Stimulated activated naive B cell treated with anti-CD40 and anti-IgM and Interleukin-4, amounts not matched to agents 10 μg/mL and 1 μg/mL and 100 μg/mL, for 72 hours (primary cell): ENCODE measurements around the gene DAGLA.

ENCODE experiments used
- ATAC-seq, 2 donors: fragments of 150-1000 bp; cut with Tn5 transposase; replicated peaks; 2 replicates each; pipeline ENCODE4 v1.10.0; 2021; ENCODE audit warnings: moderate library complexity in 1 of 2
- DNase-seq: peaks from one replicate; pipeline ENCODE4 v3.0.0; 2021
- H3K27ac Mint-ChIP-seq: one replicate; pipeline ENCODE4 v1.8.0; 2022; ENCODE audit warnings: mild to moderate bottlenecking, mixed read lengths
- H3K27me3 Mint-ChIP-seq, 2 donors: one replicate each; pipeline ENCODE4 v1.8.0; 2022; ENCODE audit warnings: mixed read lengths in 2 of 2
- H3K36me3 Mint-ChIP-seq, 2 donors: one replicate each; pipeline ENCODE4 v1.8.0; 2022; ENCODE audit warnings: mixed read lengths in 2 of 2, mild to moderate bottlenecking in 1 of 2
- H3K4me1 Mint-ChIP-seq, 2 donors: one replicate each; pipeline ENCODE4 v1.8.0; 2022; ENCODE audit warnings: mixed read lengths in 2 of 2, mild to moderate bottlenecking in 1 of 2
- H3K4me3 Mint-ChIP-seq, 2 donors: one replicate each; pipeline ENCODE4 v1.8.0; 2022; ENCODE audit warnings: mild to moderate bottlenecking in 2 of 2, mixed read lengths in 2 of 2, moderate library complexity in 1 of 2
- H3K9me3 Mint-ChIP-seq, 2 donors: one replicate each; pipeline ENCODE4 v1.8.0; 2022; ENCODE audit warnings: mixed read lengths in 2 of 2, mild to moderate bottlenecking in 1 of 2

Gene DAGLA

DNA sequence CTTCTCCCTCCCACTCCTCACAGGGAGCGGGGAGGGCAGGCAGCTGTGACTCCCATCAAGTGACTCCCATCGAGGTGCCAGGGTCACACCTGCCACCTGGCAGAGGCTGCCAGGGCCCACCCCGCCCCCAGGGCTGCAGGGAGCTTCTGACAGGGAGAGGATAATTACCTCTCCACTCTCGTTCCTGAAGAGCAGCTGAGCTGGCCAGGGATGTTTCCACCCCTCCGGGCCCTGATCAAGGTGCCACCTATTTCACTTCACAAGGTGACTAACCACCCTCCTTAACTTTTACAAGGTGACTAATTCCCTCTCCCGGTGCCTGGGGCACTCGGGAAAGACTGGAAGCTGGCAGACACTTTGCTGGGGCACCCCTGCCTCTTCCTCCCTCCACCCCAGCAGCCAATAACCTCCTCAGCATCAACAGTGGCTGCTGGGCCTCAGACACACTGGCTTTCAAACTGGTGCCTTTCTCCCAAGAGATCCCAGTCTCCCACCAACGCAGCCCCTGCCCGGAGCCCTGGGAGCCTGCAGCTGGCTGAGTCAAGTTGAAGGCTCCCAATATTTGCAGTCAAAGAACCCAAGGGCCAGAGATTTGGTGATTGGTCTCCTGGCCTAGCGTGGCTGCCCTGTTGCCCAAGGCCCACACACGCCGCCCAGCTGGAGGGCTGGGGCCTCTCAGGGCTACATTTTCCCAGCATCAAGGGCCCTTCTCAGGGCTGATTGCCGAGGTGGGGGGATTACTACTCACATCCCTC is 50.2 kb downstream of the DAGLA start:
- Mint-ChIP-seq H3K27me3 (no peaks in the 10 kb centered on the region), H3K27ac (no peak overlapping the region), H3K9me3 (no peaks in the 10 kb centered on the region), H3K4me1 (peaks cover 8 to 20% of the 10 kb centered on the region in 2 donors), H3K4me3 (no peak overlapping the region), H3K36me3 (no peaks in the 10 kb centered on the region)
- no peak for DNase-seq
- no peak for ATAC-seq

GRCh38 chr11:61731211-61731951 is 51.2 kb downstream of the DAGLA start:
- Mint-ChIP-seq H3K4me1 (peaks cover 8 to 20% of the 10 kb centered on the region in 2 donors), H3K27ac (no peak overlapping the region), H3K36me3 (no peaks in the 10 kb centered on the region), H3K4me3 (no peak overlapping the region), H3K9me3 (no peaks in the 10 kb centered on the region), H3K27me3 (no peaks in the 10 kb centered on the region)
- no peak for ATAC-seq
- no peak for DNase-seq

DNA sequence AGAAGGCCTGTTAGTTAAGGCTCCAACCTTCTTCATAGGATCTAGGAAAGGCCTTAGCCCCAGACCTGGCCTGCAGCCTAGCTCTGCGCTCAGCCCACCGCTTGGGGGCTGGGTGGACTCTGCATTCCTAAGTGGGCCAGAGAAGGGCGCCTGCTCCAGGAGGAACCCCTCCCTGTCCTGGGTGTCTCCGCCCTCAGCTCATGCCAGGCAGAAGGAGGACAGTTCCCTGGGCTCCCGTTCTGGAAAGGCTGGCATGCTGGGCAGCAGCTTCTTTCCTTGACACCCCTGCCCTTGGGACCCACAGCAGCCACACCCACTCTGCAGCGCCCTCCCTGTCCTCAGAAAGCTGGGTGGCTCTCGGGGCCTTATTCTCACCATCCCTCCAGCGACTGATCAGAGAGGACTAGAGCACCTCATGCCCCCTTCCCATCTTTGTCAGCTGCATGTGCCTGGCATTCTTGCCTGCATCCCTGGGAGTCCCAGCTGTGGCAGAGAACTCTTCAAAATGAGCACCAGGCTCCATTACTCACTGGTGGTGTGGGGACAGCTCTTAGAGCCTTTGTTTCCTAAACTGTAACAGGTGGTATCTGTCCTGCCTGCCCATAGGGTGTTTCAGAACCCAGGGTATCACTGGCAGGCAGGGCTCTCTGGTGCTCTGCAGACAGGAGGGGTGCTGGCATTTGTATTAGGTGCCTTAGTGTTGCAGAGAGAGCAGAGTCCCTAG is 51.9 kb downstream of the DAGLA start:
- H3K4me3 Mint-ChIP-seq, result no peak overlapping the region
- H3K27ac Mint-ChIP-seq, result no peak overlapping the region
- ATAC-seq (no peak), DNase-seq (no peak)
- H3K27me3 Mint-ChIP-seq, result no peaks in the 10 kb centered on the region
- no peaks in the 10 kb centered on the region for H3K36me3 Mint-ChIP-seq
- H3K9me3 Mint-ChIP-seq, result no peaks in the 10 kb centered on the region
- H3K4me1 Mint-ChIP-seq, result peaks cover 8 to 20% of the 10 kb centered on the region in 2 donors

DNA sequence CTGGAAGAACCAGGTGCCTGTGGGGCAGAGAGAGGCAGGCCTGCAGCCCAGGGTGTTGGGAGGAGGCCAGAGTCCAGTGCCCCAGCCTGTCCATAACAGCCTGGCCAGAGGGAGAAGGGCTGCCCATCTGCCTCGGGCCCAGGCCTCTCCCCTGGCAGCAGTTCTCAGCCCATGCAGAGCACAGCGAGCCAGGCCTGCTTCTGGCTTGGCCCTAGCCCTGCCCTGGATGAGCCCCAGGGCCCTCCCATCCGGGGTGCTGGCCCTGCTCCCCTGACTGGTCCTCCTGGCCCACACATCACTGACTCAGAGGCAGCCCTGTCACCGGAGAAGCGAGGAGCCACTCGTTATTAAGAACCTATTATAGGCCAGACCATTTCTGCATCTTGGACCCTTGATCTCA is 52.5 kb downstream of the DAGLA start:
- H3K9me3 Mint-ChIP-seq, result no peaks in the 10 kb centered on the region
- ATAC-seq (no peak), DNase-seq (no peak)
- H3K4me3 Mint-ChIP-seq, result no peak overlapping the region
- H3K4me1 Mint-ChIP-seq, result peaks cover 8 to 20% of the 10 kb centered on the region in 2 donors
- H3K36me3 Mint-ChIP-seq, result no peaks in the 10 kb centered on the region
- no peak overlapping the region for H3K27ac Mint-ChIP-seq
- H3K27me3 Mint-ChIP-seq, result peaks cover 0 to under 1% of the 10 kb centered on the region in 2 donors

DNA sequence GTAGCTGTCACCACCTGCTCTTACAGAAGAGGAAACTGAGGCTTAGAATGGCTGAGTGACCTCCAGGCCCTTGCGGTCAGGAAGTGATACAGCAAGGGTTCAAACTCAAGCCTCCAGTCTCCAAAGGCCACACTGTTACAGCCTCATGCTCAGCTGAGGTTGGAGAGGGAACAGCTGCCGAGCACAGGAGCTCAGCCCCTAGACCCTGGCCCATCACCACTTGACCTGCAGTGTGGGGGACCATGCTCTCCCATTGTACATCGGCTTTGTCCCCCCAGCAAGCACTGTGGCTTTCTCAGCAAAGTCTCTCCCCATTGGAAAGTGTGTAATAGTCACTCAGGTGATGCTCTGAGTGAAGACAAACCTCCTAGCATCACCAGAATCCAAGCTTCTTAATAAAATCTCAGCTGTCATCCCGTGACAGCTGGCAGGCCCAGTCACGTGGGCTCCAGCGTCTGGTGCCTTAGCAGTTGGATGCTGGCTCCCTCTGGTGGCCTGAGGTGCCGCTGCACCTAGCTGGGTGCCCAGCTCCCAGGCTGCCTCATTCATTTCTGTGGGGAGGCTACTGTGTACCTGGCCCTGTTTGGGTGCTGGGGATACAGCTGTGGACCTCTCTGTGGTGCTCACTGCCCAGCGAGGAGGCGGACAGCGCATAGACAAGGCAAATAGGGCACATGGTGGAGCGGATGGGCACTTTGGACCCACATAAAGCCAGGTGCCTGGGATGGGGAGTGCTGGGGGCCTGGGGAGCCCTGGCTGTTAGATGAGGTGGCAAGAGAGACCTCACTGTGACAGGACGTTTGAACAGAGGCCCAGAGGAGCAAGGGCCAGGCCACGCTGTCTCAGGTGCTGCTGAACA is 53.2 kb downstream of the DAGLA start:
- H3K36me3 Mint-ChIP-seq, result no peaks in the 10 kb centered on the region
- no peak overlapping the region for H3K4me3 Mint-ChIP-seq
- DNase-seq (peak; percentile 68), ATAC-seq (peak; percentile 95 to 96)
- H3K27me3 Mint-ChIP-seq, result peaks cover 0 to 7% of the 10 kb centered on the region in 2 donors
- peaks cover 6 to 17% of the 10 kb centered on the region in 2 donors for H3K4me1 Mint-ChIP-seq
- H3K9me3 Mint-ChIP-seq, result no peaks in the 10 kb centered on the region
- H3K27ac Mint-ChIP-seq, result peak overlapping the region; percentile 70

DNA sequence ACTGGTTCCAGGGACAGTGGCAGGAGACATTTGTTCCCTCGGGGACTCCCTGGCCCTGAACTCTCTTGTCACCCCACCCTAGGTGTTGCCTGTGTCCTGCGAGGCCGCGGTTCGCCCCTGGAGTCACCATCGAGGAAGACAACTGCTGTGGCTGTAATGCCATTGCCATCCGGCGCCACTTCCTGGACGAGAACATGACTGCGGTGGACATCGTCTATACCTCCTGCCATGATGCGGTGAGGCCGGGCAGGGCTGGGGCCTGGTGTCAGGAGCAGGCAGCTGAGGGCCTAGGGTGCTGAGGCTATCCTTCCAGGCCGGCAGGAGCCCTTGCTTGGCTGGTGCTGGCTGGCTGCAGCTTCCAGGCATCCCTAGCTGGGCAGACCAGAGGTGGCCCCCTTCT is 54.6 kb downstream of the DAGLA start:
- no peak for DNase-seq
- ATAC-seq, result no peak
- peaks cover 0 to 9% of the 10 kb centered on the region in 2 donors for H3K27me3 Mint-ChIP-seq
- no peak overlapping the region for H3K27ac Mint-ChIP-seq
- no peaks in the 10 kb centered on the region for H3K36me3 Mint-ChIP-seq
- H3K4me3 Mint-ChIP-seq, result no peak overlapping the region
- peaks cover 4 to 7% of the 10 kb centered on the region in 2 donors for H3K4me1 Mint-ChIP-seq
- no peaks in the 10 kb centered on the region for H3K9me3 Mint-ChIP-seq

GRCh38 chr11:61735391-61735790 is 55.2 kb downstream of the DAGLA start:
- no peak for ATAC-seq
- H3K9me3 Mint-ChIP-seq, result no peaks in the 10 kb centered on the region
- peaks cover 0 to 9% of the 10 kb centered on the region in 2 donors for H3K27me3 Mint-ChIP-seq
- peaks cover 4 to 7% of the 10 kb centered on the region in 2 donors for H3K4me1 Mint-ChIP-seq
- no peaks in the 10 kb centered on the region for H3K36me3 Mint-ChIP-seq
- H3K4me3 Mint-ChIP-seq, result no peak overlapping the region
- no peak for DNase-seq
- no peak overlapping the region for H3K27ac Mint-ChIP-seq

- no peaks in the 10 kb centered on the region for H3K9me3 Mint-ChIP-seq
- no peak for ATAC-seq
- no peak for DNase-seq
- peaks cover 4 to 7% of the 10 kb centered on the region in 2 donors for H3K4me1 Mint-ChIP-seq
- no peaks in the 10 kb centered on the region for H3K36me3 Mint-ChIP-seq
- H3K27me3 Mint-ChIP-seq, result peaks cover 0 to 9% of the 10 kb centered on the region in 2 donors
- H3K4me3 Mint-ChIP-seq, result no peak overlapping the region
- no peak overlapping the region for H3K27ac Mint-ChIP-seq
Measured at GRCh38 chr11:61736310-61736709, 56.1 kb downstream of the DAGLA start.

DNA sequence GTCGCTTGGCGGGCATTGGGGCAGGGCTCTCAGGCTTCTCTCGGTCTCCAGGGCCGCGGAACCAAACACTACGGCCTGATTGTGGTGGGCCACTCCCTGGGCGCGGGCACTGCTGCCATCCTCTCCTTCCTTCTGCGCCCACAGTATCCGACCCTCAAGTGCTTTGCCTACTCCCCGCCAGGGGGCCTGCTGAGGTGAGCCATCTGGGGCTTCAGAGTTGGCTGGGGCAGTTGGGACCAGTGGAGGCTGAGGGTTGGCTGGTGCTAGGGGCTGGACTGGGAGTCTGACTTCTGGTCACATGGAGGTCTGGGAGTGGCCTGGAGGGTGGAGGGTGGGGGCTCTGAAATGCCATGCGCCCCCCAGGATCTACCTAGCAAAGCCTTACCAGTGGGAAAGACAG is 56.9 kb downstream of the DAGLA start:
- ATAC-seq, result no peak
- Mint-ChIP-seq H3K4me1 (peaks cover 4 to 7% of the 10 kb centered on the region in 2 donors), H3K9me3 (no peaks in the 10 kb centered on the region), H3K4me3 (no peak overlapping the region), H3K27ac (no peak overlapping the region), H3K27me3 (peaks cover 0 to 9% of the 10 kb centered on the region in 2 donors), H3K36me3 (no peaks in the 10 kb centered on the region)
- no peak for DNase-seq

- Mint-ChIP-seq H3K27me3 (peaks cover 0 to 9% of the 10 kb centered on the region in 2 donors), H3K36me3 (no peaks in the 10 kb centered on the region), H3K4me3 (no peak overlapping the region), H3K9me3 (no peaks in the 10 kb centered on the region), H3K27ac (no peak overlapping the region), H3K4me1 (peaks cover 4 to 7% of the 10 kb centered on the region in 2 donors)
- ATAC-seq (no peak), DNase-seq (no peak)
Measured at GRCh38 chr11:61737636-61738386, 57.6 kb downstream of the DAGLA start.

DNA sequence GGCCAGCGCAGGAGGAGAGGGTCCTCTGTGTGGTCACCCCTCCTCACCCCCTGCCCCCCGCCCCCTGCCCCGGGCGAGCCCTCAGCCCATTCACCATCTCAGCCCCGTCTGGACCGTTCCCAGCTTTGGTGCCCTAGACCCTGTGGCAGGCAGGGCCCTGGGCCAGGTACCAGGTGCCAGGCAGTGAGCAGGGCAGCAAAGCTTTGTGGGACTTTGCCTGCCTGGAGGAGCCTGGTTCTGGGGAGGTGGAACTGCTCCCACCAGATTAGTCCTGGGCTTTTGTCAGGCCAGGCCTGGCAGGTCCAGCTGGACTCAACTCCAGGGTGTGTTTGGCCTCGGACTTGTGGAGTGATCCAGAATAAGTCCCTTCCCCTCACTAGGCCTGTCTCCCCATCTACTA is 58.6 kb downstream of the DAGLA start:
- H3K36me3 Mint-ChIP-seq, result no peaks in the 10 kb centered on the region
- no peak overlapping the region for H3K27ac Mint-ChIP-seq

GRCh38 chr11:61739413-61739812 is 59.2 kb downstream of the DAGLA start:
- Mint-ChIP-seq H3K27me3 (peaks cover 0 to 9% of the 10 kb centered on the region in 2 donors), H3K4me3 (no peak overlapping the region), H3K27ac (no peak overlapping the region), H3K4me1 (no peaks in the 10 kb centered on the region), H3K36me3 (no peaks in the 10 kb centered on the region), H3K9me3 (no peaks in the 10 kb centered on the region)
- DNase-seq, result no peak
- no peak for ATAC-seq

More for the DNA sequence above, 58.6 kb downstream of the DAGLA start:
- H3K9me3 Mint-ChIP-seq, result no peaks in the 10 kb centered on the region
- no peak overlapping the region for H3K4me3 Mint-ChIP-seq
- H3K27me3 Mint-ChIP-seq, result peaks cover 0 to 9% of the 10 kb centered on the region in 2 donors
- no peaks in the 10 kb centered on the region for H3K4me1 Mint-ChIP-seq
- ATAC-seq (no peak), DNase-seq (no peak)

- Mint-ChIP-seq H3K36me3 (no peaks in the 10 kb centered on the region), H3K4me3 (no peak overlapping the region)
- ATAC-seq, result no peak
Measured at GRCh38 chr11:61739966-61740365, 59.8 kb downstream of the DAGLA start.

More at GRCh38 chr11:61739966-61740365, 59.8 kb downstream of the DAGLA start:
- Mint-ChIP-seq H3K27ac (no peak overlapping the region), H3K27me3 (peaks cover 0 to 9% of the 10 kb centered on the region in 2 donors), H3K4me1 (no peaks in the 10 kb centered on the region), H3K9me3 (no peaks in the 10 kb centered on the region)
- no peak for DNase-seq
